AG08395 (cell line): ENCODE data around the gene PRRT2.

Source experiments
- DNase-seq: peaks from one replicate; pipeline ENCODE4 v3.0.0; 2012; ENCODE audit warnings: mixed read lengths, low spot score

PRRT2 gene

GRCh38 chr16:29811170-29811895, 660 bp upstream of the PRRT2 start:
- DNase-seq: peak; percentile 91

GRCh38 chr16:29812754-29813643, 1.0 kb downstream of the PRRT2 start:
- DNase-seq: no peak

- no peak for DNase-seq
Observed at GRCh38 chr16:29813644-29814562, 1.9 kb downstream of the PRRT2 start.

GRCh38 chr16:29814592-29814991, 2.6 kb downstream of the PRRT2 start:
- DNase-seq: no peak

- no peak for DNase-seq
Observed at GRCh38 chr16:29815032-29815721, 3.2 kb downstream of the PRRT2 start.

GRCh38 chr16:29815793-29816693, 4.0 kb downstream of the PRRT2 start, which contains the start of gene PAGR1:
TSS of gene PAGR1 (plus strand) at chr16:29816152. CDS start at chr16:29816526, 374 bp downstream.
- peak; percentile 95 for DNase-seq

GRCh38 chr16:29816694-29817441, 4.9 kb downstream of the PRRT2 start:
- DNase-seq: peak; percentile 54

GRCh38 chr16:29818082-29818481, 6.1 kb downstream of the PRRT2 start:
- no peak for DNase-seq

- DNase-seq: no peak
Observed at GRCh38 chr16:29819506-29819905, 7.5 kb downstream of the PRRT2 start.

- peak; percentile 71 for DNase-seq
Observed at GRCh38 chr16:29820271-29820701, 8.3 kb downstream of the PRRT2 start, which contains the start of gene MVP. TSS of gene MVP (plus strand) at chr16:29820462. CDS start at chr16:29830550, 10,088 bp downstream.

- peak; percentile 50 for DNase-seq
Observed at GRCh38 chr16:29820730-29821642, 9.0 kb downstream of the PRRT2 start.

- DNase-seq: peak; percentile 67
Observed at GRCh38 chr16:29821643-29822115, 9.7 kb downstream of the PRRT2 start.

- peak; percentile 72 for DNase-seq
Observed at GRCh38 chr16:29824589-29825144, 12.7 kb downstream of the PRRT2 start.

GRCh38 chr16:29825145-29826044, 13.4 kb downstream of the PRRT2 start:
- DNase-seq: peak; percentile 83

- DNase-seq: no peak
Observed at GRCh38 chr16:29826342-29826695, 14.3 kb downstream of the PRRT2 start.

- no peak for DNase-seq
Observed at GRCh38 chr16:29830774-29831173, 18.8 kb downstream of the PRRT2 start.

GRCh38 chr16:29831490-29831889, 19.5 kb downstream of the PRRT2 start:
- no peak for DNase-seq
